ENCODE data around the gene DUOX1. TPM values are rescaled to one million over a fixed set of nuclear protein-coding genes. Genes with fewer than 3 reads are reported as not detected.

DUOX1 gene
- polyA plus RNA-seq, 1 of the 3 experiments (the other 2 are of a cell fraction): not detected

DNA sequence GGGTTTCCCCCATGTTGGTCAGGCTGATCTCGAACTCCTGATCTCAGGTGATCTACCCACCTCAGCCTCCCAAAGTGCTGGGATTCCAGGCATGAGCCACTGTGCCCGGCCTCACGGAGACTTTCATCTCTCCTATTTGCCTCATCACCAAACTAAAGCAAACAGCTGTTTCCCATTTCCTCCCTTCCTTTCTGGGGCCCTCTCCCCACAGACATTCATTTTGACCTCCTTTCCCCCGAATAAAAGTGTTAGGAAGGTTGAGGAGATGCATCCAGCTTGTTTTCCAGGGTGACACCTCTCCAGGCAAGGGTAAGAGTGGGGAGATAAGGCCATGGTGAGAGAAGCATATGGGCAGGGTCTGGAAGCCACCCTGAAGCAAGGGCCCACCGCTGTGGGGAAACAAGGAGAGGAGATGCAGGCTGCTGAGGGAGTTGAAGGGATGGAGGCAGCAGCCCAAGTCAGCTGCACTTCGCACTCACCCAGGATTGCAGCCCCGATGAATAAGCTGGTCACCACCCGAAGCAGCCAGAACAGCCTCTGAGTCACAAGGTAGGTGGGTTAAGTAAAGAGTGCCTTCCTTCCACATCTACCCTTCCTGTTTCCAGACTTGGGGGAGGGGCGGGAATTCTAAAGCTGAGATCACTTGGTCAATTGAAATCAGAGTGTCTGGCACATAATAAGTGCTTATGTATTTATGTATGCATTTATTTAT, 7.9 kb upstream of the DUOX1 start:
- peaks cover 6 to 8% of the 10 kb centered on the region in 2 experiments; a peak in 3 of 4 replicates for H3K4me1 ChIP-seq (ENCODE audit: control insufficient read depth in 1 of 2, insufficient read depth in 2 of 2, low read depth in 1 of 2, low read length in 1 of 2)
- H3K4me2 ChIP-seq: peak overlapping the region; percentile 54; the same call in 1 of the 2 replicates
- TF ChIP-seq RFX5 (IDR thresholded peaks at IDR 0.05; ENCODE audit: low read length) (no peak), FOSL2 (IDR thresholded peaks at IDR 0.05; ENCODE audit: borderline replicate concordance, low read depth) (0 out of 2 replicates have a peak, but pooled peaks have one; percentile 19)
- TF ChIP-seq, protein P1, sequence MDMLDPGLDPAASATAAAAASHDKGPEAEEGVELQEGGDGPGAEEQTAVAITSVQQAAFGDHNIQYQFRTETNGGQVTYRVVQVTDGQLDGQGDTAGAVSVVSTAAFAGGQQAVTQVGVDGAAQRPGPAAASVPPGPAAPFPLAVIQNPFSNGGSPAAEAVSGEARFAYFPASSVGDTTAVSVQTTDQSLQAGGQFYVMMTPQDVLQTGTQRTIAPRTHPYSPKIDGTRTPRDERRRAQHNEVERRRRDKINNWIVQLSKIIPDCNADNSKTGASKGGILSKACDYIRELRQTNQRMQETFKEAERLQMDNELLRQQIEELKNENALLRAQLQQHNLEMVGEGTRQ (IDR thresholded peaks at IDR 0.05; ENCODE audit: borderline replicate concordance, low read depth, low read length): no peak
- TF ChIP-seq, protein P2, sequence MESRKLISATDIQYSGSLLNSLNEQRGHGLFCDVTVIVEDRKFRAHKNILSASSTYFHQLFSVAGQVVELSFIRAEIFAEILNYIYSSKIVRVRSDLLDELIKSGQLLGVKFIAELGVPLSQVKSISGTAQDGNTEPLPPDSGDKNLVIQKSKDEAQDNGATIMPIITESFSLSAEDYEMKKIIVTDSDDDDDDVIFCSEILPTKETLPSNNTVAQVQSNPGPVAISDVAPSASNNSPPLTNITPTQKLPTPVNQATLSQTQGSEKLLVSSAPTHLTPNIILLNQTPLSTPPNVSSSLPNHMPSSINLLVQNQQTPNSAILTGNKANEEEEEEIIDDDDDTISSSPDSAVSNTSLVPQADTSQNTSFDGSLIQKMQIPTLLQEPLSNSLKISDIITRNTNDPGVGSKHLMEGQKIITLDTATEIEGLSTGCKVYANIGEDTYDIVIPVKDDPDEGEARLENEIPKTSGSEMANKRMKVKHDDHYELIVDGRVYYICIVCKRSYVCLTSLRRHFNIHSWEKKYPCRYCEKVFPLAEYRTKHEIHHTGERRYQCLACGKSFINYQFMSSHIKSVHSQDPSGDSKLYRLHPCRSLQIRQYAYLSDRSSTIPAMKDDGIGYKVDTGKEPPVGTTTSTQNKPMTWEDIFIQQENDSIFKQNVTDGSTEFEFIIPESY (IDR thresholded peaks at IDR 0.05; ENCODE audit: borderline replicate concordance, low read depth): no peak
- H3F3A ChIP-seq (replicated peaks; ENCODE audit: insufficient read depth): no peaks in the 10 kb centered on the region
- H2AFZ ChIP-seq (ENCODE audit: low read depth): peak overlapping the region; percentile 64; the same call in 1 of the 2 replicates
- no peaks in the 10 kb centered on the region for H4K20me1 ChIP-seq (ENCODE audit: insufficient read depth)
- no peaks in the 10 kb centered on the region for H3K9me2 ChIP-seq
- H3K9me3 ChIP-seq: no peaks in the 10 kb centered on the region
- H3K27ac ChIP-seq (ENCODE audit: low read depth in 2 of 2, low read length in 1 of 2): no peak overlapping the region
- no peak overlapping the region for H3K4me3 ChIP-seq (ENCODE audit: low read depth in 2 of 2, low read length in 1 of 2)
- no peak for DNase-seq
- no peaks in the 10 kb centered on the region for H3K79me2 ChIP-seq (ENCODE audit: insufficient read depth)
- CTCF ChIA-PET: interaction anchor here (0.6 to 1.7 kb wide), 6 partner anchors 9 to 336 kb away, joined by 3 to 6 read pairs (median 4); no protein-coding TSS in a partner anchor
- 61% methylated on average over 8 of the region's 9 CpGs for WGBS (ENCODE audit: low lambda C conversion rate)
- H3K27me3 ChIP-seq (ENCODE audit: insufficient read depth): peaks cover 10% of the 10 kb centered on the region; the same call in 1 of the 2 replicates
- no peaks in the 10 kb centered on the region for H3K36me3 ChIP-seq (replicated peaks in 1 of 2; ENCODE audit: control insufficient read depth in 1 of 2, insufficient read depth in 2 of 2, low read length in 1 of 2)
- peak overlapping the region; percentile 14; the same call in 1 of the 2 replicates for H3K9ac ChIP-seq
- POLR2A ChIA-PET: interaction anchor here (0.6 kb wide), 1 partner anchor 64 kb away, joined by 5 read pairs; no protein-coding TSS in a partner anchor

DNA sequence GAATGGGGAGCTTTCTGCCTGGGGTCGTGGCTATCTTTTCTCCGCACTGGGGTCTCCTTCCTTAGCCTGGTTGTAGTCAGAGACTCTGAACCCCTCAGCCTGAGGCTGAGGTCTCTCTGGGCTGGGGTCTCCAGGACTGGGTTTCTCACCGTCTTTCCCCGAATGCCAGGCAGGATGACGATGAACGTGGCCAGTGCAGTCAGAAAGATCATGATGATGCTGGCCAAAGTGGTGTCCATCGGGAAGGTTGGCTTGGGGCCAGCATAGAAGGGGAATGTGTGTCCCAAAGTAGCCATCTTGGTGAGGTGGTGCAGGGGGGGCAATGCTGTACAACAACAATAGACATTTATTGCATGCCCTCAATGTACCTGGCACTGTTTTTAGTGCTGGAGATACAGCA, 7.1 kb upstream of the DUOX1 start:
- no peak for DNase-seq
- no peaks in the 10 kb centered on the region for H3K9me3 ChIP-seq
- H3K79me2 ChIP-seq (ENCODE audit: insufficient read depth): no peaks in the 10 kb centered on the region
- no peaks in the 10 kb centered on the region for H3F3A ChIP-seq (replicated peaks; ENCODE audit: insufficient read depth)
- WGBS (ENCODE audit: low lambda C conversion rate): 76% methylated on average over 7 of the region's 7 CpGs
- peaks cover 10% of the 10 kb centered on the region; the same call in 1 of the 2 replicates for H3K27me3 ChIP-seq (ENCODE audit: insufficient read depth)
- peaks cover 6 to 7% of the 10 kb centered on the region in 2 experiments; a peak in 3 of 4 replicates for H3K4me1 ChIP-seq (ENCODE audit: control insufficient read depth in 1 of 2, insufficient read depth in 2 of 2, low read depth in 1 of 2, low read length in 1 of 2)
- TF ChIP-seq FOXJ3 (CRISPR knock-in tag; IDR thresholded peaks at IDR 0.05): no peak
- no peak for TF ChIP-seq TAF1 (IDR thresholded peaks at IDR 0.05; ENCODE audit: borderline replicate concordance, low read depth, low read length)
- TF ChIP-seq, protein P2 (IDR thresholded peaks at IDR 0.05; ENCODE audit: borderline replicate concordance, low read depth): no peak
- TF ChIP-seq RCOR1 (IDR thresholded peaks at IDR 0.05; ENCODE audit: low read length): no peak
- TF ChIP-seq, protein P1 (IDR thresholded peaks at IDR 0.05; ENCODE audit: borderline replicate concordance, low read depth, low read length): no peak
- TF ChIP-seq RXRA (IDR thresholded peaks at IDR 0.05; ENCODE audit: borderline replicate concordance, low read depth): no peak
- TF ChIP-seq, protein P3, sequence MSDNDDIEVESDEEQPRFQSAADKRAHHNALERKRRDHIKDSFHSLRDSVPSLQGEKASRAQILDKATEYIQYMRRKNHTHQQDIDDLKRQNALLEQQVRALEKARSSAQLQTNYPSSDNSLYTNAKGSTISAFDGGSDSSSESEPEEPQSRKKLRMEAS (IDR thresholded peaks at IDR 0.05; ENCODE audit: low read depth): no peak
- TF ChIP-seq GATA2 (CRISPR knock-in tag; IDR thresholded peaks at IDR 0.05): no peak
- TF ChIP-seq, protein P4, sequence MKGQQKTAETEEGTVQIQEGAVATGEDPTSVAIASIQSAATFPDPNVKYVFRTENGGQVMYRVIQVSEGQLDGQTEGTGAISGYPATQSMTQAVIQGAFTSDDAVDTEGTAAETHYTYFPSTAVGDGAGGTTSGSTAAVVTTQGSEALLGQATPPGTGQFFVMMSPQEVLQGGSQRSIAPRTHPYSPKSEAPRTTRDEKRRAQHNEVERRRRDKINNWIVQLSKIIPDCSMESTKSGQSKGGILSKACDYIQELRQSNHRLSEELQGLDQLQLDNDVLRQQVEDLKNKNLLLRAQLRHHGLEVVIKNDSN (IDR thresholded peaks at IDR 0.05; ENCODE audit: borderline replicate concordance, low read depth): no peak
- TF ChIP-seq CHD2 (IDR thresholded peaks at IDR 0.05; ENCODE audit: low read length, partially characterized antibody): no peak
- no peak for TF ChIP-seq NFIC (IDR thresholded peaks at IDR 0.05; ENCODE audit: borderline replicate concordance)
- TF ChIP-seq POLR2AphosphoS5 (IDR thresholded peaks at IDR 0.05; ENCODE audit: low read depth, low read length): no peak
- no peak overlapping the region for H3K27ac ChIP-seq (ENCODE audit: low read depth in 2 of 2, low read length in 1 of 2)
- ChIA-PET POLR2A (no interaction called here), CTCF (interaction anchor here (1.7 kb wide), 1 partner anchor 335 kb away, joined by 6 read pairs; no protein-coding TSS in a partner anchor)
- H3K4me3 ChIP-seq (ENCODE audit: low read depth in 2 of 2, low read length in 1 of 2): no peak overlapping the region
- no peaks in the 10 kb centered on the region for H3K9me2 ChIP-seq
- H3K36me3 ChIP-seq (replicated peaks in 1 of 2; ENCODE audit: control insufficient read depth in 1 of 2, insufficient read depth in 2 of 2, low read length in 1 of 2): no peaks in the 10 kb centered on the region
- H2AFZ ChIP-seq (ENCODE audit: low read depth): no peak overlapping the region
- no peak overlapping the region for H3K9ac ChIP-seq
- no peaks in the 10 kb centered on the region for H4K20me1 ChIP-seq (ENCODE audit: insufficient read depth)
- no peak overlapping the region for H3K4me2 ChIP-seq
